Measurements from ENCODE around the gene CDIP1.
"Not testable (repeated sequence)": the region's sequence is repeated elsewhere in the genome, so short reads cannot be mapped to it uniquely, and the experiment has no call there.

The CDIP1 gene

DNA sequence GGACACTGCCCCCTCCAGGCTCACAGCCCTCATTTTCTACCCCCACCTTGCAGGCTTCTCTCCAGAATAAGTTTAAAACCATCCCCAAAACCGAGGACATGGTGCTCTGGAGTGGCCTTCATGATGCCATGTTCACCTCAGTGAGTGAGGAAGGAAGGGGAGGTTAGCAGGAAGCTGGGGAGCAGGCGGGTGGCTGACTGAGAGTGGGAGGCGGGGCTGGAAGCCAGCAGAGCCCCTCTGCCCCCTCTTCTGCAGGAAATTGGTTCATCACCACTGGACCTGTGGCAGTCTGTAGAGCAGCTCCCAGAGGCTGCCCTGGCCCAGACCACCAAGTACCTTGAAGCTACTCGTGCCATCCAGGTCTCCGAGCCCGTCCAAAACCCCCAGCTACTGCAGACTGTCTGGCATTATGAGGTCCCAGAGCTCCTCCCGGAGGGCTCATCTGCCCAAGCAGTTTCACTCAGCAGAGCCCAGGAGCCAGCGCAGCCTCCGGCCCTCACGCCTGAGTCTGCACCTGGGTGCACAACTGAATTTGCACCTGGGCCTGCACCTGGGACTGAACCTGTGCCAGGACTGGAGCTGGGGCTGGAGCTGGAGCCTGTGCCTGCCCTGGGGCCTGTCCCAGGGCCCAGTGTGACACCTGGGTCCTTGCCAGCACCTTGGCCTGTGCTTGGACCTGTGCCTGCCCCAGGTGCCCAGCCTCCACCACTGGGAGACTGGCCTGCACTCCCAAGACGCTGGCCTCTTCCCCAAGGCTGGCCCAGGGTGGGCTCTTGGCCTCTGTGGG lies 36.5 kb upstream of the CDIP1 start:
- no peak for DNase-seq (ENCODE audit: low read depth)
- H3K4me3 ChIP-seq (ENCODE audit: low read length), result no peak overlapping the region
- TF ChIP-seq, protein P1, sequence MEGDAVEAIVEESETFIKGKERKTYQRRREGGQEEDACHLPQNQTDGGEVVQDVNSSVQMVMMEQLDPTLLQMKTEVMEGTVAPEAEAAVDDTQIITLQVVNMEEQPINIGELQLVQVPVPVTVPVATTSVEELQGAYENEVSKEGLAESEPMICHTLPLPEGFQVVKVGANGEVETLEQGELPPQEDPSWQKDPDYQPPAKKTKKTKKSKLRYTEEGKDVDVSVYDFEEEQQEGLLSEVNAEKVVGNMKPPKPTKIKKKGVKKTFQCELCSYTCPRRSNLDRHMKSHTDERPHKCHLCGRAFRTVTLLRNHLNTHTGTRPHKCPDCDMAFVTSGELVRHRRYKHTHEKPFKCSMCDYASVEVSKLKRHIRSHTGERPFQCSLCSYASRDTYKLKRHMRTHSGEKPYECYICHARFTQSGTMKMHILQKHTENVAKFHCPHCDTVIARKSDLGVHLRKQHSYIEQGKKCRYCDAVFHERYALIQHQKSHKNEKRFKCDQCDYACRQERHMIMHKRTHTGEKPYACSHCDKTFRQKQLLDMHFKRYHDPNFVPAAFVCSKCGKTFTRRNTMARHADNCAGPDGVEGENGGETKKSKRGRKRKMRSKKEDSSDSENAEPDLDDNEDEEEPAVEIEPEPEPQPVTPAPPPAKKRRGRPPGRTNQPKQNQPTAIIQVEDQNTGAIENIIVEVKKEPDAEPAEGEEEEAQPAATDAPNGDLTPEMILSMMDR (conservative IDR thresholded peaks at IDR 0.05; ENCODE audit: low read depth, low read length), result no peak

DNA sequence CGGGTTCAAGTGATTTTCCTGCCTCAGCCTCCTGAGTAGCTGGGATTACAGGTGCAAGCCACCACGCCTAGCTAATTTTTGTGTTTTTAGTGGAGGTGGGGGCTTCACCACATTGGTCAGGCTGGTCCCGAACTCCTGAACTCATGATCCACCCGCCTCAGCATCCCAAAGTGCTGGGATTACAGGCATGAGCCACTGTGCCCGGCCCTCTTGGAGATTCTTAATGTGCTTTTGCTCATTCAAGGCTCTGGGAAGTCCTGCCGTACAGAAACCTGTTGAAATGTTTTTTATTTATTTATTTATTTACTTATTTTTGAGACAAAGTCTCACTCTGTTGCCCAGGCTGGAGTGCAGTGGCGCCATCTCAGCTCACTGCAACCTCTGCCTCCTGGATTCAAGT lies 35.4 kb upstream of the CDIP1 start:
- not testable (repeated sequence) for H3K4me3 ChIP-seq (ENCODE audit: low read length); DNase-seq (ENCODE audit: low read depth)

DNA sequence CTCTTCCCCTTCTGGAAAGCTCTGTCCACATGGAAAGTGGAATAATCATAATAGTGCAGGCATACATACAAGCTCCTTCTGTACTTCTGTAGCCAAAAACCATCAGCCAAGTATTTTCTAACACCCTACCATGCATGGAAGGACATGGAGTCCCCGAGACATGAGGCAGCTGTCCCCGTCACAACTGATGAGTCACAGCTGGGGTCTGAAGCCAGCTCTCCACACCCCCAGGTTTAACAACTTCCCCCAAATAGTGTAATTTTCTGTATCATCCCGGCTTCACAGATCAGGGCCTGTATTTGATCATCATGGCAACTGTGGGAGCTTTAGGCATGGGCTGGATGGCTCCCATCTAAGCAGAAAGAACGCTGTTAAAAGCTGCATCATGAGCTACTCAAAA lies 34.1 kb upstream of the CDIP1 start:
- no peak overlapping the region for H3K4me3 ChIP-seq (ENCODE audit: low read length)
- TF ChIP-seq, protein P1 (conservative IDR thresholded peaks at IDR 0.05; ENCODE audit: low read depth, low read length), result no peak
- no peak for DNase-seq (ENCODE audit: low read depth)

DNA sequence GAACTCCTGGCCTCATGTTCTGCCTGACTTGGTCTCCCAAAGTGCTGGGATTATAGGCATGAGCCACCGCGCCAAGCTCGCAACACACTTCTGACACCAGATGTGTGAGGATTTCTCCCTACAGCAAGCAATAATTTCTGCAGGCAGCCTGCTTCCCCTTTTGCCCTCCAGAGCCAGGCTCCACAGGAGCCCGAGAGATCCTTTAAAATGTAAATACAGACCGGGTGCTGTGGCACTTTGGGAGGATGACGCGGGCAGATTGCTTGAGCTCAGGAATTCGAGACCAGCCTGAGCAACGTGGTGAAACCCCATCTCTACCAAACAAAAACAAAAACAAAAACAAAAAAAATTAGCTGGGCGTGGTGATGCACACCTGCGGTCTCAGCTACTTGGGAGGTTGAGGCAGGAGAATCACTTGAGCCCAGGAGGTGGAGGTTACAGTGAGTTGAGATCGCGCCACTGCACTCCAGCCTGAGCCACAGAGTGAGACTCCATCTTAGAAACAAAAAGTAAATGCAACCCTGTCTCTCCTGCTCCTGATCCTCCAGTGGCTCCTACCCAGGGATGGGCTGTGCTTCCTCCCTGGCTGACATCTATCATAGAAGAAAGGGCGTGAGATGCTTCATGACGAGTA lies 32.2 kb upstream of the CDIP1 start:
- no peak overlapping the region for H3K4me3 ChIP-seq (ENCODE audit: low read length)
- TF ChIP-seq, protein P1 (conservative IDR thresholded peaks at IDR 0.05; ENCODE audit: low read depth, low read length), result no peak
- DNase-seq (ENCODE audit: low read depth), result no peak

DNA sequence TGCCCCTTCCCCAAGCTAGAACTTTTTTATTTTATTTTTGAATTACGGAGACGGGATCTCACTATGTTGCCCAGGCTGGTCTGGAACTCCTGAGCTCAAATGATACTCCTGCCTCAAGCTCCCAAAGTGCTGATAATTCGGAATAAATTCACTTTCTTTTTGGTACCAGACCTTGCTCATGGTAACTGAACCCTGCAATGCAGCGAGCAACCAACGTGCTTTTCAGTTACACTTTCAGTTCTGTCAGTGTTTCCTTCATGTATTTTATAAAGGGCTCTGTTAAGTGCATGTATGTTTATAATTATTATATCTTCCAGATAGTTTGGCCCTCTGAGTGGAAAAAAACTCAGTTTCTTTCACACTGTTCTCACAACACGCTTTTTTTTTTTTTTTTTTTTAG lies 31.5 kb upstream of the CDIP1 start:
- no peak for DNase-seq (ENCODE audit: low read depth)
- TF ChIP-seq, protein P1 (conservative IDR thresholded peaks at IDR 0.05; ENCODE audit: low read depth, low read length), result no peak
- H3K4me3 ChIP-seq (ENCODE audit: low read length), result no peak overlapping the region

DNA sequence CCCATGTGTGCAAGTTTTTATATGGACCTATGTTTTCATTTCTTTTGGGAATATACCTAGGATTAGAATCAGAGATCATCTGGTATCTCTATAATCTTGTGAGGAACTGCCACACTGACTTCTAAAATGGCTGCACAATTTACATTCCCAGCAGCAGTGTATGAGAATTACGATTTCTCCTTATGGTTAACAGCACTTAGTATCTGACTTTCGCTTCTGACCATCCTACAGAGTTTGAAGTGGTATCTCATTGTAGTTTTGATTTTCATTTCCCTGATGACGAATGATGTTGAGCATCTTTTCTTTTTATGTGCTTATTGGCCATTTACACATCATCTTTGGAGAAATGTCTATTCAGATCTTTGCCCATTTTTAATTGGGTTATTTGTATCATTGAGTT lies 27.6 kb upstream of the CDIP1 start:
- H3K4me3 ChIP-seq (ENCODE audit: low read length), result no peak overlapping the region
- TF ChIP-seq, protein P1 (conservative IDR thresholded peaks at IDR 0.05; ENCODE audit: low read depth, low read length), result no peak
- no peak for DNase-seq (ENCODE audit: low read depth)

DNA sequence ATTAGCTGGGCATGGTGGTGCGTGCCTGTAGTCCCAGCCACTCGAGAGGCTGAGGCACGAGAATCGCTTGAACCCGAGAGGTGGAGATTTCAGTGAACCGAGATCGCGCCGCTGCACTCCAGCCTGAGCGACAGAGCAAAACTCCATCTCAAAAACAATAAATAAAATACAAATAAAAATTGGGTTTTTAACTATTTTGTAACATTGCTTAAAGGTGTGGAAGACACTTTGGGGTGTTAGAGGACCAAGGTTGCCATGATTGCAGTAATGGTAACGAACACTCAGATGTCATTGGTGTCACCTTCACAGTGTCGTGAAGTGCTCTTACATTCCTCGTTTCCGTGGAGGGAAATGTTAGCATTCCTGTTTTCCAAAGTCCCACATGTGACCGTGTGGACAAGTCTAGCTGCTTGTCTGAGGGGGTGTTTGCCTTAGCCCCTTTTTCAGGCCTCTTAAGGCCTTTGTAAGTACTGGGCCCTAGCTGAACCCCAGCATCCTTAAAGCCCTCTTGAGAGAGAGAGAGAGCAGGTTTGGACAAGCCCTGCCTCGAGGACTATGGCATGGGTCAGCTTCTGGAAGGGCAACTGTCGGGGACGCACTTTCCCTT lies 26.2 kb upstream of the CDIP1 start:
- TF ChIP-seq, protein P1 (conservative IDR thresholded peaks at IDR 0.05; ENCODE audit: low read depth, low read length), result no peak
- no peak for DNase-seq (ENCODE audit: low read depth)

More for the DNA sequence above, 26.2 kb upstream of the CDIP1 start:
- no peak overlapping the region for H3K4me3 ChIP-seq (ENCODE audit: low read length)

All from retinal pigment epithelial cell (primary cell).